ENCODE results near the gene FRMD3. TPM values are rescaled to one million over a fixed set of nuclear protein-coding genes. Genes with fewer than 3 reads are reported as not detected.
A peak's percentile ranks its signal among the peaks of the same experiment; 100 is the strongest.

Gene FRMD3
- total and polyA plus RNA-seq, 7 donors, result 5.9 to 27.4 (median 8.3) TPM

DNA sequence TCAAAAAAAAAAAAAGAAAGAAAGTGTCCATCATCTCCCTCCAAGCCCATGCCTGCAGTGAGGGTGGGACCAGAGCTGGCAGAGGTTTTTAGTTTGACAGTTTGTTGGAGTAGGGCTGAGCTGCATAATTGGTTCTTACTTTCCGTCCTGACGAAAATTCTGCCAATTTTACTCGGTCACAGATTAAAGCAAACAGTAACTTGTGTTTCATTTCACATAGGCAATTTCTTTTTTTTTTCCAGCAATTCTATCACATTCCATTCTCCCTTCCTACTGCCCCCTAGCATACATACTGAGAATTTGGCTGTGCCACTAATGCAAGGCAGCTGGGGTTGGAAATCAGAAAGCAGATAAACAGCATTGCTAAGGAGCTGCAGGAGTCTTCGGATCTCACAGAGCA is 132.4 kb downstream of the FRMD3 start:
- Histone ChIP-seq H3K4me1 (peaks cover 0 to 8% (median 5%) of the 10 kb centered on the region in 4 donors), H3K4me3 (no peak overlapping the region), H3K27ac (no peak overlapping the region), H3K27me3 (no peaks in the 10 kb centered on the region), H3K9me3 (peaks cover 0 to 3% (median 0%) of the 10 kb centered on the region in 4 donors), H3K36me3 (no peaks in the 10 kb centered on the region)
- no peak for TF ChIP-seq POLR2A (IDR thresholded peaks at IDR 0.05)
- TF ChIP-seq EP300 (IDR thresholded peaks at IDR 0.05), result no peak
- TF ChIP-seq, protein P1, sequence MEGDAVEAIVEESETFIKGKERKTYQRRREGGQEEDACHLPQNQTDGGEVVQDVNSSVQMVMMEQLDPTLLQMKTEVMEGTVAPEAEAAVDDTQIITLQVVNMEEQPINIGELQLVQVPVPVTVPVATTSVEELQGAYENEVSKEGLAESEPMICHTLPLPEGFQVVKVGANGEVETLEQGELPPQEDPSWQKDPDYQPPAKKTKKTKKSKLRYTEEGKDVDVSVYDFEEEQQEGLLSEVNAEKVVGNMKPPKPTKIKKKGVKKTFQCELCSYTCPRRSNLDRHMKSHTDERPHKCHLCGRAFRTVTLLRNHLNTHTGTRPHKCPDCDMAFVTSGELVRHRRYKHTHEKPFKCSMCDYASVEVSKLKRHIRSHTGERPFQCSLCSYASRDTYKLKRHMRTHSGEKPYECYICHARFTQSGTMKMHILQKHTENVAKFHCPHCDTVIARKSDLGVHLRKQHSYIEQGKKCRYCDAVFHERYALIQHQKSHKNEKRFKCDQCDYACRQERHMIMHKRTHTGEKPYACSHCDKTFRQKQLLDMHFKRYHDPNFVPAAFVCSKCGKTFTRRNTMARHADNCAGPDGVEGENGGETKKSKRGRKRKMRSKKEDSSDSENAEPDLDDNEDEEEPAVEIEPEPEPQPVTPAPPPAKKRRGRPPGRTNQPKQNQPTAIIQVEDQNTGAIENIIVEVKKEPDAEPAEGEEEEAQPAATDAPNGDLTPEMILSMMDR (IDR thresholded peaks at IDR 0.05), result no peak
- WGBS, 2 donors, result 71 to 87% methylated on average over 4 of the region's 4 CpGs
- DNase-seq, result no peak
- intact Hi-C loops (cut with DNase I), result no loop called here

DNA sequence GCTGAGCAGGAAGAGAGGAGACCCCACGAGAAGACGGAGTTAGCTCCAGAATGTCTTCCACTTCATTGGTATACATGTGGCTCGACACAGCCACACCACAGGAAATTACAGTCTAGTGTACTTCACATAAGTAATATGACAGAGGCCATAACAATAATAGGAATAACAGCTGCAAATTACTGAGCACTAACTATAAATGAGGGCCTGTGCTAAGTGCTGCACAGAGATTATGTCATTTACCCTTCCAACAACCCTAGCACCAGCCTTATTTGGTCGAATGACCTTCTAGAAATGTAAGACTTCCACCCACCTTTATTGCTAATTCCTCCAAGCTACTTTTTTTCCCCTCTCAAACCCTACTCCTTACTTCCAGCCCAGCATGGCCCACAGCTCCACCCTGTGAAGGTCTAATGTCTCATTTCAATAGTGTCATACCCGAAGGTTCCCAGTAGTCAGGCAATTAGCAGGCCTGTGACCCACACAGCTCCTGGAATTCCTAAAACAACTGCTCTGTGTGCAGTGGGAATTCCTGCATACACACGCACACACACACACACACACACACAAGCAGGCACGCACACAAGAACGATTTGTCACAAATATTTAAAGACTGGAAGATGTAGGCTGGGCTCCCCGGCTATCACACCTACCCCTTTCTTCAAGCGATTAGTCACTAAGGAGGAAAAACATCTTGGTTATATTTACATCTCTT is 134.5 kb downstream of the FRMD3 start:
- 77 to 82% methylated on average over 10 of the region's 10 CpGs for WGBS, 2 donors
- H3K9me3 ChIP-seq, result peaks cover 0 to 3% (median 0%) of the 10 kb centered on the region in 4 donors
- intact Hi-C loops (cut with DNase I), result no loop called here
- H3K27me3 ChIP-seq, result no peaks in the 10 kb centered on the region
- TF ChIP-seq POLR2A (IDR thresholded peaks at IDR 0.05) (no peak), POLR2AphosphoS5 (IDR thresholded peaks at IDR 0.05) (no peak), EP300 (IDR thresholded peaks at IDR 0.05) (no peak)
- TF ChIP-seq, protein P1 (IDR thresholded peaks at IDR 0.05), result no peak
- no peak for DNase-seq
- peaks cover 0 to 8% (median 5%) of the 10 kb centered on the region in 4 donors for H3K4me1 ChIP-seq
- peak overlapping the region in 1 of 4 donors; percentile 26 for H3K27ac ChIP-seq
- no peaks in the 10 kb centered on the region for H3K36me3 ChIP-seq
- no peak overlapping the region for H3K4me3 ChIP-seq

GRCh38 chr9:83401328-83401900 is 136.8 kb downstream of the FRMD3 start:
- Histone ChIP-seq H3K4me3 (no peak overlapping the region), H3K4me1 (peaks cover 0 to 8% (median 5%) of the 10 kb centered on the region in 4 donors), H3K36me3 (no peaks in the 10 kb centered on the region), H3K9me3 (no peaks in the 10 kb centered on the region), H3K27me3 (no peaks in the 10 kb centered on the region), H3K27ac (no peak overlapping the region)
- intact Hi-C loops (cut with DNase I), result no loop called here
- TF ChIP-seq POLR2AphosphoS5 (IDR thresholded peaks at IDR 0.05), result no peak
- TF ChIP-seq EP300 (IDR thresholded peaks at IDR 0.05), result no peak
- no peak for DNase-seq
- 85 to 89% methylated on average over 2 of the region's 2 CpGs for WGBS, 2 donors

- TF ChIP-seq, protein P1 (IDR thresholded peaks at IDR 0.05), result no peak
- TF ChIP-seq EP300 (IDR thresholded peaks at IDR 0.05), result no peak
- Histone ChIP-seq H3K27me3 (no peaks in the 10 kb centered on the region), H3K4me1 (no peaks in the 10 kb centered on the region), H3K9me3 (no peaks in the 10 kb centered on the region), H3K36me3 (no peaks in the 10 kb centered on the region), H3K27ac (no peak overlapping the region), H3K4me3 (no peak overlapping the region)
- WGBS, 2 donors, result 92 to 94% methylated on average over 4 of the region's 4 CpGs
- intact Hi-C loops (cut with DNase I), result no loop called here
- DNase-seq, result no peak
Measured at GRCh38 chr9:83396813-83397212, 141.4 kb downstream of the FRMD3 start.

GRCh38 chr9:83396342-83396741 is 141.9 kb downstream of the FRMD3 start:
- H3K27me3 ChIP-seq, result no peaks in the 10 kb centered on the region
- H3K36me3 ChIP-seq, result no peaks in the 10 kb centered on the region
- H3K9me3 ChIP-seq, result no peaks in the 10 kb centered on the region
- DNase-seq, result no peak
- H3K4me3 ChIP-seq, result no peak overlapping the region
- no peaks in the 10 kb centered on the region for H3K4me1 ChIP-seq
- H3K27ac ChIP-seq, result no peak overlapping the region
- 90 to 92% methylated on average over 6 of the region's 6 CpGs for WGBS, 2 donors
- intact Hi-C loops (cut with DNase I), result no loop called here
- TF ChIP-seq POLR2AphosphoS5 (IDR thresholded peaks at IDR 0.05) (no peak), EP300 (IDR thresholded peaks at IDR 0.05) (no peak)
